Measurements from ENCODE around the gene METTL3.

METTL3 gene

GRCh38 chr14:21520767-21521166 is 9.6 kb upstream of the METTL3 start:
- H3K4me3 ChIP-seq (ENCODE audit: low read depth, low read length) = no peak overlapping the region
- DNase-seq (ENCODE audit: low read depth) = no peak
- TF ChIP-seq CTCF (IDR thresholded peaks at IDR 0.05; ENCODE audit: insufficient read depth, low read depth, low read length, missing control alignments) = no peak

GRCh38 chr14:21518725-21519124 is 7.6 kb upstream of the METTL3 start:
- no peak for DNase-seq (ENCODE audit: low read depth)
- H3K4me3 ChIP-seq (ENCODE audit: low read depth, low read length) = no peak overlapping the region
- no peak for TF ChIP-seq CTCF (IDR thresholded peaks at IDR 0.05; ENCODE audit: insufficient read depth, low read depth, low read length, missing control alignments)

GRCh38 chr14:21514341-21514740 is 3.2 kb upstream of the METTL3 start:
- DNase-seq (ENCODE audit: low read depth) = no peak
- no peak overlapping the region for H3K4me3 ChIP-seq (ENCODE audit: low read depth, low read length)
- TF ChIP-seq CTCF (IDR thresholded peaks at IDR 0.05; ENCODE audit: insufficient read depth, low read depth, low read length, missing control alignments) = no peak

GRCh38 chr14:21509432-21510143 is 1.6 kb downstream of the METTL3 start:
- no peak for TF ChIP-seq CTCF (IDR thresholded peaks at IDR 0.05; ENCODE audit: insufficient read depth, low read depth, low read length, missing control alignments)
- peak overlapping the region; percentile 96 for H3K4me3 ChIP-seq (ENCODE audit: low read depth, low read length)
- DNase-seq (ENCODE audit: low read depth) = no peak

DNA sequence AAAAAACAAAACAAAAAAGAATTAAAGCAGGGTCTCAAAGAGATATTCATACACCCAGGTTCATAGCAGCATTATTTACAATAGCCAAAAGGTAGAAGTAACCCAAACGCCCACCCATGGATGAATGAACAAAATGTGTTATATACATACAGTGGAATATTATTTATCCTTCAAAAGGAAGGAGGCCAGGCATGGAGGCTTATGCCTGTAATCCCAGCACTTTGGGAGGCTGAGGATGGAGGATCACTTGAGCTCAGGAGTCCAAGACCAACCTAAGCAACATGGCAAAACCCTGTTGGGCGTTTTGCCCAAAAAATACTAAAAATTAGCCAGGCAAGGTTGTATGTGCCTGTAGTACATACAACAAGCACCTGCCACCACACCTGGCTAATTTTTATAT is 4.6 kb downstream of the METTL3 start:
- no peak for TF ChIP-seq CTCF (IDR thresholded peaks at IDR 0.05; ENCODE audit: insufficient read depth, low read depth, low read length, missing control alignments)
- DNase-seq (ENCODE audit: low read depth) = no peak

GRCh38 chr14:21505012-21505553 is 6.1 kb downstream of the METTL3 start:
- peak overlapping the region; percentile 10; the same call in 1 of the 2 replicates for H3K4me3 ChIP-seq (ENCODE audit: low read depth, low read length)
- DNase-seq (ENCODE audit: low read depth) = peak; percentile 58

More for the DNA sequence above, 4.6 kb downstream of the METTL3 start:
- H3K4me3 ChIP-seq (ENCODE audit: low read depth, low read length) = no peak overlapping the region

More at GRCh38 chr14:21505012-21505553, 6.1 kb downstream of the METTL3 start:
- no peak for TF ChIP-seq CTCF (IDR thresholded peaks at IDR 0.05; ENCODE audit: insufficient read depth, low read depth, low read length, missing control alignments)
